RWPE1 (cell line): ENCODE results near the gene PDE5A.
"Not testable (repeated sequence)": the region's sequence is repeated elsewhere in the genome, so short reads cannot be mapped to it uniquely, and the experiment has no call there.

Experiments
- CTCF ChIA-PET: fragments of 350-600 bp; sonication (Branson Sonifier 250); formaldehyde crosslinking; extraction: SDS; loops from one replicate; lab custom pipeline; 2021; lab: Yijun Ruan, JAX
- POLR2A ChIA-PET: fragments of 400-600 bp; formaldehyde crosslinking; extraction: SDS; loops from one replicate; lab custom pipeline; 2020; ENCODE audit warnings: antibody characterized with exemption; ENCODE audit not compliant: low non-redundant PET; lab: Yijun Ruan, JAX
- DNase-seq: peaks from one replicate; pipeline ENCODE4 v3.0.0; 2012; ENCODE audit warnings: low spot score
- H3K27ac ChIP-seq: fragments of 450-650 bp; 2 replicates; pipeline ENCODE4 v1.5.1; 2017
- CTCF ChIP-seq: fragments of 450-650 bp; conservative IDR thresholded peaks from 2 replicates; pipeline ENCODE4 v1.5.1; 2017; ENCODE audit warnings: low read depth, mild to moderate bottlenecking

Gene PDE5A

GRCh38 chr4:119667802-119668201 is 39.2 kb upstream of the PDE5A start:
- DNase-seq = no peak
- POLR2A ChIA-PET = no interaction called here
- TF ChIP-seq CTCF = no peak
- CTCF ChIA-PET = interaction anchor here (0.6 kb wide), 1 partner anchor 30 kb away, joined by 3 read pairs; no protein-coding TSS in a partner anchor
- H3K27ac ChIP-seq = no peak overlapping the region

DNA sequence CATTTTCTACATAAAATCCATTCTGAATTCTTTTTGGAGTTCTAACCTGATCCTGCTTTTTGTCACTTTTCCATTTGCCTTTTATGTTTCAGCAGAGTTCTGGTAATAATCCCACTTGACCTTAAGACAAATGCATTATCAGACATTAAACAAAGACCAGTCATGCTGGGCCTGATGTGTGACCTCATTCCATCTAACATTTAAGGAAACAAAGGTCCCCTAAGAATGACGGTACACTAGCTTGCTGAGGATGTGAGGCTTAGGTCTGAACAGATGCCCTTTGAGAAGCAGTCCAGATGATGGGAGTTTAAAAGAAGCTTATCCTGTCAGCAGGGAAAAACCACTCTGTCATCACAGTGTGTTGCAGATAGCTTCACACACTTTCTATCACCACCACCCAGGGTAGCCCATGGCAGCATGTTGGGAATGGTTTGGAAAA is 38.1 kb upstream of the PDE5A start:
- no peak for TF ChIP-seq CTCF
- CTCF ChIA-PET = no interaction called here
- POLR2A ChIA-PET = no interaction called here
- DNase-seq = no peak
- no peak overlapping the region for H3K27ac ChIP-seq

DNA sequence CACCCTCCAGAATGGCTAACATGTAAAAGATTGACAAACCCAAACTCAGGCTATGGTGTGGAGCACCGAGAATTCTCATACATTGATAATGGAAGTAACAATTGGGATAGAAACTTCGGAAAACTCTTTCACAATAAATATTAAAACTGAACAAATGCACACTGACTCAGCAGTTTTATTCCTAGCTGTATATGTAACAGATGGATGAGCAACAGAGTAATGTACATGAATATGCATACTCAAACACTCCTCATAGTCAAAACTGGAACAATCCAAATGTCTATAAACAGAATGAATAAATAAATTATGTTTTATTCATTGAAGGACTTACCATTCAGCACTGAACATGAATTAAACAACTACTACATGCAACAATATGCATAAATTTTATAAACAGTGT is 37.1 kb upstream of the PDE5A start:
- ChIA-PET CTCF (no interaction called here), POLR2A (no interaction called here)
- no peak overlapping the region for H3K27ac ChIP-seq
- TF ChIP-seq CTCF = no peak
- DNase-seq = no peak

GRCh38 chr4:119664168-119664907 is 35.7 kb upstream of the PDE5A start:
- H3K27ac ChIP-seq = no peak overlapping the region
- DNase-seq = no peak
- CTCF ChIA-PET = interaction anchor here (0.8 kb wide), 1 partner anchor 10 kb away, joined by 3 read pairs; no protein-coding TSS in a partner anchor
- no peak for TF ChIP-seq CTCF
- POLR2A ChIA-PET = no interaction called here

DNA sequence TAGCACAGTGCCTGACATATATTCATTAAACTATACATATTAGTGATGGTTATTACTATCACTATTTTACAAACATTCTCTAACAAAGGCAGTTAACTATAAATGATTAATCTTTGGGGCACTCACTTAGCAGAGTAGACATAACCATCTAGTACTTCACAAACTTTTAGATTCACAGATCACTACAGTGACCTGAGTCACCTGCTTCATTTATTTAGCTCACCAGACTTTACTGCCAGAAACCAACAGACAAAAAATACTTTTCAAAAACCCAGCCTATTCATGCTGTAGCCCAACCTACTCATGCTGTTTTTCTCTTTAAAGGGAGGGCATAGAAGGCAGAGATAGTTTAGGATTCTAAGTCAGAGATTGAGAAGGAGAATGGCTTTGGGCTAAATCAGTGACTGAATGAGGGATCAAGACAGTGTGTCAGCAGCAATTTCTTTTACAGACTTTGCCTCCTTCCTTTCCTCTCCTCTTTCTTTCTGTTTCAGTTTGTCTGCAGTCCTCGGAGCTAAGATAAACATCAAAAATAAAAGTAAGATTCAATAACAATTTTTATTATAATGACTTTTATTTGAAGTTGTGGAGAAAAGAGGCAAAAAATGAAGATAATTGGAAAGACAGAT is 34.7 kb upstream of the PDE5A start:
- DNase-seq = no peak
- TF ChIP-seq CTCF = no peak
- ChIA-PET CTCF (no interaction called here), POLR2A (no interaction called here)
- H3K27ac ChIP-seq = no peak overlapping the region

- POLR2A ChIA-PET, H3K27ac ChIP-seq, DNase-seq, CTCF ChIA-PET: not testable (repeated sequence)
Observed at GRCh38 chr4:119662612-119663011, 34.0 kb upstream of the PDE5A start.

DNA sequence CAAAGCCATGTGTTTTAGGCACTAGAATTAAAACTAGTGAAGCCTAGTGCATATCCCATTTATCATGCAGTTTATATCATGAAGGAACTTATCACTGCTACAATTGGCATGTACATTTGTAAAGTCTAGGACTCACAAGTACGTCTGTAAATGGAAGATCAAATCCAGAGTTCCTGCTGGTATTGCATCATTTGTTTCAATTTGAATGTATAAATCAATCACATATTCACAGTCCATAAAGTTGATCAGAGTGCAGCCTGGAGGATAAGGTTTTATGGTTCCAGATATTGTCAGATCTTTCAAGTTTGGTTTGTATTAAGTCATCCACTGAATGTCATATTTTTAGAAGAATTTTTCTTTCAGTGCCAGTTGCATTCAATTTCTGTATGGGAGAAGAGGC is 32.6 kb upstream of the PDE5A start:
- TF ChIP-seq CTCF = no peak
- no peak overlapping the region for H3K27ac ChIP-seq
- ChIA-PET POLR2A (no interaction called here), CTCF (no interaction called here)
- DNase-seq = no peak
